Measurements from ENCODE around the gene GTF3C1.

GRCh38 chr16:27579087-27579980 lies 29.6 kb upstream of the GTF3C1 start:
- TF ChIP-seq CTCF (IDR thresholded peaks at IDR 0.05) (no peak), POLR2A (IDR thresholded peaks at IDR 0.05) (no peak)

All from adrenal gland (tissue), 5 donors.